Esophagus squamous epithelium (tissue), 5 donors: ENCODE results near the gene NMRK2. TPM values are rescaled to one million over a fixed set of nuclear protein-coding genes. Genes with fewer than 3 reads are reported as not detected.

Experiments used
- DNase-seq: peaks from one replicate; lab custom pipeline; 2025; lab: John Stamatoyannopoulos, UW
- H3K27ac ChIP-seq, 4 donors: fragments of 200-600 bp; sonication (generic); one replicate each; pipeline ENCODE4 v1.5.1; 2016 to 2019; ENCODE audit warnings: mild to moderate bottlenecking in 1 of 4
- H3K27me3 ChIP-seq, 4 donors: fragments of 200-600 bp; sonication (generic); 1 replicate in 3 of 4; 2 replicates in 1 of 4; pipeline versions ENCODE4 v1.5.1 to v1.6.0; 2017 to 2021; ENCODE audit warnings: antibody characterized with exemption in 1 of 4
- H3K36me3 ChIP-seq, 3 donors: fragments of 200-600 bp; sonication (generic); one replicate each; pipeline ENCODE4 v1.5.1; 2016 to 2019
- H3K4me1 ChIP-seq, 3 donors: fragments of 200-600 bp; sonication (generic); one replicate each; pipeline ENCODE4 v1.5.1; 2017 to 2019
- H3K4me3 ChIP-seq, 4 donors: fragments of 200-600 bp; sonication (generic); 1 replicate in 3 of 4; 2 replicates in 1 of 4; pipeline ENCODE4 v1.5.1; 2016 to 2019; ENCODE audit warnings: mild to moderate bottlenecking in 2 of 4, moderate library complexity in 1 of 4
- H3K9me3 ChIP-seq, 3 donors: fragments of 200-600 bp; sonication (generic); one replicate each; pipeline ENCODE4 v1.5.1; 2016 to 2019
- POLR2A ChIP-seq, 4 donors: fragments of 450-650 bp; IDR thresholded peaks; one replicate each; pipeline ENCODE4 v1.6.1; 2017; ENCODE audit warnings: antibody characterized with exemption in 4 of 4, mild to moderate bottlenecking in 4 of 4, moderate library complexity in 3 of 4
- WGBS, 2 donors: methylation state at CpG; one replicate each; pipeline ENCODE4 v1.1.5; 2018; 5-methylcytosine and 5-hydroxymethylcytosine counted together
- intact Hi-C: fragments of 100-400 bp; cut with DNase I; formaldehyde crosslinking; loops from one replicate; pipeline ENCODE4 v1.15.0; 2022
- total RNA-seq, 4 donors: library from RNA; depleted of rRNA; stranded (reverse); fragments of >200 nt; gene quantifications; one replicate each; pipeline ENCODE4 v1.1.0, GENCODE V29; 2016
- TF ChIP-seq, protein P1 (sequence below), 6 experiments: fragments of 450-650 bp in 4 of 6; fragments of 200-600 bp in 2 of 6; sonication (generic) in 2 of 6; IDR thresholded peaks; one replicate each; pipeline ENCODE4 v1.5.1; 2016 to 2019; ENCODE audit warnings: antibody characterized with exemption in 6 of 6, mild to moderate bottlenecking in 4 of 6, moderate library complexity in 4 of 6
- donor health status: DM: yes; HTN: yes; CAD: no.

NMRK2 gene
- total RNA-seq, 4 donors from 2014 or later = not detected

DNA sequence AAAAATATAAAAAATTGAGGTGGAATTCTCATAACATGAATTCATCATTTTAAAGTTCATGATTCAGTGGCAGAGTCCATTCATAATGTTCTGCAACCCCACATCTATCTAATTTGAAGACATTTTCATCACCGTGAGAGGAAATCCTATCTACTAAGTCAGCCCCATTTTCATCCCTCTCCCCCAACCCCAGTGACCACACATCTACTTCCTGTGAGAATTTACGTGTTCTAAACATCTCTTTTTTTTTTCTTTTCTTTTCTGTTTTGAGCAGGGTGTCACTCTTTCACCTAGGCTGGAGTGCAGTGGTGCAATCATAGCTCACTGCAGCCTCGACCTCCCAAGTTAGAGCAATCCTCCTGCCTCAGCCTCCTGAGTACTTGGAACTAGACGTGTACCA, 34.9 kb upstream of the NMRK2 start:
- TF ChIP-seq, protein P1, sequence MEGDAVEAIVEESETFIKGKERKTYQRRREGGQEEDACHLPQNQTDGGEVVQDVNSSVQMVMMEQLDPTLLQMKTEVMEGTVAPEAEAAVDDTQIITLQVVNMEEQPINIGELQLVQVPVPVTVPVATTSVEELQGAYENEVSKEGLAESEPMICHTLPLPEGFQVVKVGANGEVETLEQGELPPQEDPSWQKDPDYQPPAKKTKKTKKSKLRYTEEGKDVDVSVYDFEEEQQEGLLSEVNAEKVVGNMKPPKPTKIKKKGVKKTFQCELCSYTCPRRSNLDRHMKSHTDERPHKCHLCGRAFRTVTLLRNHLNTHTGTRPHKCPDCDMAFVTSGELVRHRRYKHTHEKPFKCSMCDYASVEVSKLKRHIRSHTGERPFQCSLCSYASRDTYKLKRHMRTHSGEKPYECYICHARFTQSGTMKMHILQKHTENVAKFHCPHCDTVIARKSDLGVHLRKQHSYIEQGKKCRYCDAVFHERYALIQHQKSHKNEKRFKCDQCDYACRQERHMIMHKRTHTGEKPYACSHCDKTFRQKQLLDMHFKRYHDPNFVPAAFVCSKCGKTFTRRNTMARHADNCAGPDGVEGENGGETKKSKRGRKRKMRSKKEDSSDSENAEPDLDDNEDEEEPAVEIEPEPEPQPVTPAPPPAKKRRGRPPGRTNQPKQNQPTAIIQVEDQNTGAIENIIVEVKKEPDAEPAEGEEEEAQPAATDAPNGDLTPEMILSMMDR (IDR thresholded peaks at IDR 0.05) = no peak
- no peak for TF ChIP-seq POLR2A (IDR thresholded peaks at IDR 0.05)
- intact Hi-C loops = no loop called here
- H3K9me3 ChIP-seq = no peaks in the 10 kb centered on the region
- no peak overlapping the region for H3K27ac ChIP-seq
- peaks cover 0 to 7% (median 0%) of the 10 kb centered on the region in 3 donors for H3K4me1 ChIP-seq
- WGBS, 2 donors = 59 to 62% methylated on average over 4 of the region's 4 CpGs
- no peaks in the 10 kb centered on the region for H3K36me3 ChIP-seq
- peaks cover 0 to 15% (median 0%) of the 10 kb centered on the region in 4 donors for H3K27me3 ChIP-seq
- no peak for DNase-seq
- H3K4me3 ChIP-seq = no peak overlapping the region

DNA sequence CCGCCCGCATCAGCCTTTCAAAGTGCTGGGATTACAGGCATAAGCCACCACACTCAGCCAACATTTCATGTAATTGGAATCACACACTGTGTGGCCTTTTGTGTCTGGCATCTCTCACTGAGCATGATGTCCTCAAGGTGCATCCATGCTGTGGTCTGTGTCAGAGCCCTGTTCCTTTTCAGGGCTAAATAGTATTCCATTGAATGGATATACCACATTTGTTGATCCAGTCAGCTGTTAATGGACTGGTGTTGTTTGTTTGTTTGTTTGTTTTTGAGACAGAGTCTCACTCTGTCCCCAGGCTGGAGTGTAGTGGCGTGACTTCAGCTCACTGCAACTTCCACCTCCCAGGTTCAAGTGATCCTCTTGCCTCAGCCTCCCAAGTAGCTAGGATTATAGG, 34.4 kb upstream of the NMRK2 start:
- WGBS, 2 donors = 86 to 88% methylated on average over 3 of the region's 3 CpGs
- intact Hi-C loops = no loop called here
- no peak for DNase-seq
- Histone ChIP-seq H3K4me1 (peaks cover 0 to 7% (median 0%) of the 10 kb centered on the region in 3 donors), H3K36me3 (no peaks in the 10 kb centered on the region), H3K4me3 (no peak overlapping the region), H3K27me3 (peaks cover 0 to 16% (median 0%) of the 10 kb centered on the region in 4 donors), H3K27ac (no peak overlapping the region), H3K9me3 (no peaks in the 10 kb centered on the region)
- no peak for TF ChIP-seq POLR2A (IDR thresholded peaks at IDR 0.05)
- TF ChIP-seq, protein P1 (IDR thresholded peaks at IDR 0.05) = no peak

- DNase-seq = no peak
- Histone ChIP-seq H3K4me1 (peaks cover 0 to 7% (median 0%) of the 10 kb centered on the region in 3 donors), H3K4me3 (no peak overlapping the region), H3K36me3 (no peaks in the 10 kb centered on the region), H3K27ac (no peak overlapping the region), H3K27me3 (peaks cover 0 to 17% (median 0%) of the 10 kb centered on the region in 4 donors), H3K9me3 (no peaks in the 10 kb centered on the region)
- intact Hi-C loops = no loop called here
- TF ChIP-seq POLR2A (IDR thresholded peaks at IDR 0.05) = no peak
- TF ChIP-seq, protein P1 (IDR thresholded peaks at IDR 0.05) = no peak
- 45 to 47% methylated on average over 12 to 13 of the region's 18 CpGs for WGBS, 2 donors
Measured at GRCh38 chr19:3899531-3900294, 33.2 kb upstream of the NMRK2 start.

DNA sequence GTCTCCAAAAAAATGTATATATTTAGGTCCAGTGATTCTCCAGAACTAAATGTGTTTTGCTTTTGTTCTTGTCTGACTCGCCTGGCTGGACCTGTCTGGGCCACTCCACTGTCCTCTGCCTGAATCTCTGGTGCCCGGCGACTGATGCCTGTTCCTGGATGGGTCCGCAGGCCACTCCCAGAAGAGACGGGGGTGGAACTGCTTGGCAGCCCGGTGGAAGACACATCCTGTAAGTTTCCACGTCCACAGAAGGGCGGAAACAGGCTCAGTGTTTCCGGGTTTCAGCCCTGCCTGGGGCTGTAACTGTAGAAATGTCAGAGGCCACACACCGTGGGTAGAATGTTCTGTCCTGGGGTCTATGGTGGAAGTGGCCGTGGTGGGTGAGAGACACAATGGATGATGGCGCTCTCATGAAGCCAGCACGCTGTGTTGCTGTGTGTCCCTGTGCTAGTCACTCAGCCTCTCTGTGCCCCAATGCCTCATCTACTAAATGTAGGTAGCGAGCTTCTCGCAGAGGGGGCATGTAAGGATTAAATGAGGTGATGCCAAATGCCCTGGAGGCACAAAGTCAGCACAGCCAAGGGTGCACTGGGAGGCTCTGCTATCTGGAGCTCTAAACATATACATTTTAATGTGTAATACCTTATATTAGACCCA, 30.4 kb upstream of the NMRK2 start:
- TF ChIP-seq, protein P1 (IDR thresholded peaks at IDR 0.05) = no peak
- TF ChIP-seq POLR2A (IDR thresholded peaks at IDR 0.05) = no peak
- no peak overlapping the region for H3K4me3 ChIP-seq
- H3K36me3 ChIP-seq = no peaks in the 10 kb centered on the region
- peaks cover 0 to 17% (median 0%) of the 10 kb centered on the region in 4 donors for H3K27me3 ChIP-seq
- DNase-seq = no peak
- intact Hi-C loops = no loop called here
- H3K9me3 ChIP-seq = no peaks in the 10 kb centered on the region
- H3K27ac ChIP-seq = no peak overlapping the region
- H3K4me1 ChIP-seq = peaks cover 0 to 7% (median 0%) of the 10 kb centered on the region in 3 donors
- WGBS, 2 donors = 66 to 81% methylated on average over 5 to 11 of the region's 15 CpGs

- Histone ChIP-seq H3K27me3 (peaks cover 0 to 17% (median 0%) of the 10 kb centered on the region in 4 donors), H3K4me1 (peaks cover 0 to 7% (median 0%) of the 10 kb centered on the region in 3 donors), H3K27ac (no peak overlapping the region), H3K4me3 (no peak overlapping the region), H3K9me3 (peaks cover 0 to under 1% (median 0%) of the 10 kb centered on the region in 3 donors), H3K36me3 (no peaks in the 10 kb centered on the region)
- intact Hi-C loops = no loop called here
- TF ChIP-seq, protein P1 (IDR thresholded peaks at IDR 0.05) = no peak
- TF ChIP-seq POLR2A (IDR thresholded peaks at IDR 0.05) = no peak
- 86% methylated on average over 8 of the region's 8 CpGs for WGBS, 2 donors
- DNase-seq = no peak
Measured at GRCh38 chr19:3904233-3904632, 28.6 kb upstream of the NMRK2 start.
